NCI-H128 (cell line): ENCODE data around the gene FBXL20.

Experiments
- DNase-seq: peaks from one replicate; lab custom pipeline; 2025; ENCODE audit not compliant: unreplicated experiment; lab: John Stamatoyannopoulos, UW

Gene FBXL20

DNA sequence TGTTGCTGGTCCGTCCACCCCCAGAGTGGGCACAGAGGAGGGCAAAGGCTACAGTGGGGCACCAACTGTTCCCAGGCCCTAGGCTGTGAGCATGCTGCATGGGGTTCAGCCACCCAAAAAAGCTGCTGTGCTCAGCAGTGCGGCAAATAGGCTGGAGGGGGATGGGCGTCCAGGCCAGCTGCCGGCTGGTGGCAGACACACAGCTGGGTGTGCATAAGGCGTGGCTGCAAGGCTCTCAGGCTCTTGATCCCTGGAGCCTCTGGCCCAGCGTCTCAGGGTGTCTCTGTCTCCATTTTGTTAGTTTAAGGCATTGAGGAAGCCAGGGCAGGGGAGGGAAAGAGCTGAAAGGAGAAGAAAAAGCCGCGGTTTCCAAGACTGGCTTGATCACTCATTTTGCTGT is 192.5 kb downstream of the FBXL20 start:
- DNase-seq, result no peak

DNA sequence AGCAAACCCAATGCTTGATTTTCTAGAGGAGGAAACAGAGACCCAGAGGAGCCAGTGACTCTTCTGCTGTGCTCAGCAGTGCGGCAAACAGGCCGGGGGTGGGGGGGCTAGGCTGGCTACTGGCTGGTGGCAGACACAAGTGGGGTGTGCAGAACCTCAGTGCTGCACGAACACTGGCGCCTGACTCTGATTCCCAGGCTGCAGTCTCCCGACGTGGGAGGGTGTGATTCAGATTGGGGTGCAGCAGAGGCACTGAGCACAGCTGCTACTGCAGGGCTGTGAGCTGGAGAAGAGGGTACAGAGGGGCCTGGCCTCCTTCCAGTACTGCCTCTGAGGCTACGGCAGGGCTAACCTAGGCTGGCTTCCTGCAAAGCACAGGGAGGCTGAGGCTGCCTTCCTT is 193.3 kb downstream of the FBXL20 start:
- no peak for DNase-seq

DNA sequence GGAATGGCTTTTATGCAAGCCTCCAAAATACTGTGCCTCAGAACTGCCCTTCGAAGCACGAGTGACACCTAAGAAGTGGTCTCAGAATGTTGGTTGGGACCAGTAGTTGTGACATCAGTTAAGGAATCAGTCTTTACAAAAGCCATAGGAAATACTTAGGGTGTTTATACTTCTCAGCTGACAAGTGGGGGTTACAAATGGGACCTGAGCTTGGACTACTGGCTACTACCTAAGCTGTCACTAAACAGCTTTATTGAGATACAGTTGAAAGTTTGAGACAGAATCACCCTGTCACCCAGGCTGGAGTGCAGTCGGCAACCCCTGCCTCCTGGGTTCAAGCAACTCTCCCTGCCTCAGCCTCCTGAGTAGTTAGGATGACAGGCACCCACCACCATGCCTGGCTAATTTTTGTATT is 196.3 kb downstream of the FBXL20 start:
- no peak for DNase-seq

DNA sequence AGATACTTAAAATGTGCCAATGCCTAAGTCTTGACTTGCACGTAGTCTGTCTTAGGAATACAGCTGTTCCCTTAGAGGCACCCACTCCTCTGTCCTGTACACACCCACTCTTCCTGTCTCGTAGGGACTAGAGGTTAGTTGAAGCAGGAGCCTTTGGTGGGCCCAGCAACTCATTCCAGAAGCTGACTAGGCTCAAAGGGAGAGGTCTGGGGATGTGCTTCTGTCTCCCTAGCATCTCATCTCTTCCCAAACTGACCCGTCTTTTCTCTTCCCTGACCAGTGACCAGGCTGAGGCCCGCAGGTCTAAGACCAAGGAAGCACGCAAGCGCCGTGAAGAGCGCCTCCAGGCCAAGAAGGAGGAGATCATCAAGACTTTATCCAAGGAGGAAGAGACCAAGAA is 197.2 kb downstream of the FBXL20 start:
- no peak for DNase-seq
